ENCODE measurements around the gene IL19. TPM values are rescaled to one million over a fixed set of nuclear protein-coding genes. Genes with fewer than 3 reads are reported as not detected.
A peak's percentile ranks its signal among the peaks of the same experiment; 100 is the strongest.
"Not testable (repeated sequence)": the region's sequence is repeated elsewhere in the genome, so short reads cannot be mapped to it uniquely, and the experiment has no call there.

IL19 gene
- total RNA-seq, 2 experiments from 2014 or later = not detected

- no peaks in the 10 kb centered on the region for H3K9me3 Mint-ChIP-seq (ENCODE audit: low read depth)
- ChIA-PET POLR2A (no interaction called here), CTCF (interaction anchor here (0.7 to 4.1 kb wide), 9 partner anchors 11 to 172 kb away, joined by 3 to 21 read pairs (median 4); partner anchors contain the start of genes IL10 and IL19)
- no peak overlapping the region for H3K27ac Mint-ChIP-seq
- no peaks in the 10 kb centered on the region for H3K36me3 Mint-ChIP-seq (ENCODE audit: low read depth)
- intact Hi-C loops (cut with DNase I, micrococcal nuclease) = no loop called here
- H3K4me3 Mint-ChIP-seq = no peak overlapping the region
- no peak for DNase-seq
- no peak for ATAC-seq
- H3K27me3 Mint-ChIP-seq = peaks cover 3% of the 10 kb centered on the region
- peaks cover 19% of the 10 kb centered on the region for H3K4me1 Mint-ChIP-seq
Observed at GRCh38 chr1:206760590-206760989, 10.0 kb upstream of the IL19 start.

GRCh38 chr1:206761159-206761768 is 9.3 kb upstream of the IL19 start:
- POLR2A ChIA-PET = no interaction called here
- no peak overlapping the region for H3K27ac Mint-ChIP-seq
- H3K27me3 Mint-ChIP-seq = peaks cover 3% of the 10 kb centered on the region
- no peak for DNase-seq
- H3K36me3 Mint-ChIP-seq (ENCODE audit: low read depth) = no peaks in the 10 kb centered on the region
- no peak overlapping the region for H3K4me3 Mint-ChIP-seq
- peaks cover 21% of the 10 kb centered on the region for H3K4me1 Mint-ChIP-seq
- no peaks in the 10 kb centered on the region for H3K9me3 Mint-ChIP-seq (ENCODE audit: low read depth)
- ATAC-seq = no peak
- intact Hi-C loops (cut with DNase I, micrococcal nuclease) = no loop called here
- CTCF ChIA-PET = interaction anchor here (0.7 to 4.1 kb wide), 15 partner anchors 10 to 172 kb away, joined by 3 to 21 read pairs (median 3); partner anchors contain the start of genes IL10 and IL19

GRCh38 chr1:206762741-206763364 is 7.7 kb upstream of the IL19 start:
- intact Hi-C loops (cut with DNase I, micrococcal nuclease); POLR2A ChIA-PET; H3K27me3 Mint-ChIP-seq; H3K9me3 Mint-ChIP-seq (ENCODE audit: low read depth); H3K36me3 Mint-ChIP-seq (ENCODE audit: low read depth); DNase-seq; ATAC-seq; H3K4me3 Mint-ChIP-seq; H3K27ac Mint-ChIP-seq: not testable (repeated sequence)
- peaks cover 30% of the 10 kb centered on the region for H3K4me1 Mint-ChIP-seq
- CTCF ChIA-PET = interaction anchor here (0.7 to 4.1 kb wide), 6 partner anchors 8 to 49 kb away, joined by 3 to 21 read pairs (median 4); partner anchors contain the start of genes IL10 and IL19

GRCh38 chr1:206765771-206766170 is 4.8 kb upstream of the IL19 start:
- H3K4me3 Mint-ChIP-seq; H3K36me3 Mint-ChIP-seq (ENCODE audit: low read depth); POLR2A ChIA-PET; ATAC-seq; H3K27me3 Mint-ChIP-seq; H3K9me3 Mint-ChIP-seq (ENCODE audit: low read depth): not testable (repeated sequence)
- H3K27ac Mint-ChIP-seq = peak overlapping the region; percentile 4
- peak; percentile 37 for DNase-seq
- peaks cover 57% of the 10 kb centered on the region for H3K4me1 Mint-ChIP-seq
- CTCF ChIA-PET = interaction anchor here (0.6 to 6.8 kb wide), 25 partner anchors 8 to 147 kb away, joined by 3 to 37 read pairs (median 4); no protein-coding TSS in a partner anchor
- intact Hi-C loops (cut with DNase I, micrococcal nuclease) = loop anchor here (1.0 to 5.0 kb wide), 4 partner anchors 27 to 78 kb away; no protein-coding TSS in a partner anchor

GRCh38 chr1:206766251-206766856 is 4.2 kb upstream of the IL19 start:
- H3K4me3 Mint-ChIP-seq = peak overlapping the region; percentile 29
- H3K4me1 Mint-ChIP-seq = peaks cover 63% of the 10 kb centered on the region
- no peaks in the 10 kb centered on the region for H3K9me3 Mint-ChIP-seq (ENCODE audit: low read depth)
- H3K27ac Mint-ChIP-seq = peak overlapping the region; percentile 44
- DNase-seq (peak; percentile 82), ATAC-seq (peak; percentile 64)
- ChIA-PET POLR2A (interaction anchor here (0.7 kb wide), 1 partner anchor 43 kb away, joined by 4 read pairs; no protein-coding TSS in a partner anchor), CTCF (interaction anchor here (0.6 to 6.8 kb wide), 20 partner anchors 9 to 146 kb away, joined by 3 to 37 read pairs (median 4); partner anchors contain the start of gene IL20)
- H3K36me3 Mint-ChIP-seq (ENCODE audit: low read depth) = no peaks in the 10 kb centered on the region
- peaks cover 10% of the 10 kb centered on the region for H3K27me3 Mint-ChIP-seq
- intact Hi-C loops (cut with DNase I, micrococcal nuclease) = loop anchor here (1.0 to 5.0 kb wide), 4 partner anchors 28 to 79 kb away; no protein-coding TSS in a partner anchor

GRCh38 chr1:206768472-206769303 is 1.9 kb upstream of the IL19 start:
- H3K4me1 Mint-ChIP-seq = peaks cover 75% of the 10 kb centered on the region
- no peaks in the 10 kb centered on the region for H3K9me3 Mint-ChIP-seq (ENCODE audit: low read depth)
- ATAC-seq (peak; percentile 7), DNase-seq (no peak)
- H3K4me3 Mint-ChIP-seq = no peak overlapping the region
- ChIA-PET POLR2A (interaction anchor here (0.7 to 1.6 kb wide), 9 partner anchors 10 to 137 kb away, joined by 3 to 7 read pairs (median 4); no protein-coding TSS in a partner anchor), CTCF (interaction anchor here (0.6 to 6.8 kb wide), 27 partner anchors 11 to 662 kb away, joined by 3 to 37 read pairs (median 5); no protein-coding TSS in a partner anchor)
- H3K36me3 Mint-ChIP-seq (ENCODE audit: low read depth) = no peaks in the 10 kb centered on the region
- H3K27me3 Mint-ChIP-seq = peaks cover 22% of the 10 kb centered on the region
- intact Hi-C loops (cut with DNase I, micrococcal nuclease) = loop anchor here (1.0 to 5.0 kb wide), 5 partner anchors 11 to 81 kb away; no protein-coding TSS in a partner anchor
- H3K27ac Mint-ChIP-seq = peak overlapping the region; percentile 14

- H3K9me3 Mint-ChIP-seq (ENCODE audit: low read depth) = no peaks in the 10 kb centered on the region
- CTCF ChIA-PET = interaction anchor here (0.6 to 6.8 kb wide), 19 partner anchors 12 to 1284 kb away, joined by 3 to 37 read pairs (median 4); no protein-coding TSS in a partner anchor
- POLR2A ChIA-PET = interaction anchor here (0.7 to 1.6 kb wide), 8 partner anchors 11 to 55 kb away, joined by 3 to 7 read pairs (median 4); no protein-coding TSS in a partner anchor
- ATAC-seq (peak; percentile 84), DNase-seq (peak; percentile 85)
- peaks cover 76% of the 10 kb centered on the region for H3K4me1 Mint-ChIP-seq
- no peaks in the 10 kb centered on the region for H3K36me3 Mint-ChIP-seq (ENCODE audit: low read depth)
- intact Hi-C loops (cut with DNase I, micrococcal nuclease) = loop anchor here (1.0 to 5.0 kb wide), 5 partner anchors 12 to 82 kb away; no protein-coding TSS in a partner anchor
- peaks cover 19% of the 10 kb centered on the region for H3K27me3 Mint-ChIP-seq
- H3K27ac Mint-ChIP-seq = peak overlapping the region; percentile 32
- H3K4me3 Mint-ChIP-seq = no peak overlapping the region
Observed at GRCh38 chr1:206769304-206769731, 1.3 kb upstream of the IL19 start.

- ChIA-PET CTCF (interaction anchor here (0.7 to 3.4 kb wide), 8 partner anchors 9 to 67 kb away, joined by 3 to 11 read pairs (median 4); no protein-coding TSS in a partner anchor), POLR2A (no interaction called here)
- no peaks in the 10 kb centered on the region for H3K9me3 Mint-ChIP-seq (ENCODE audit: low read depth)
- peaks cover 19% of the 10 kb centered on the region for H3K27me3 Mint-ChIP-seq
- peaks cover 64% of the 10 kb centered on the region for H3K4me1 Mint-ChIP-seq
- no peak overlapping the region for H3K4me3 Mint-ChIP-seq
- no peak for DNase-seq
- no peaks in the 10 kb centered on the region for H3K36me3 Mint-ChIP-seq (ENCODE audit: low read depth)
- no peak overlapping the region for H3K27ac Mint-ChIP-seq
- intact Hi-C loops (cut with DNase I, micrococcal nuclease) = no loop called here
- ATAC-seq = no peak
Observed at GRCh38 chr1:206771338-206771692, 742 bp downstream of the IL19 start.

GRCh38 chr1:206772243-206772937 is 1.8 kb downstream of the IL19 start, which contains the start of gene IL10:
IL10 (minus strand) TSS chr1:206772494; CDS start chr1:206772435, 59 bp downstream.
- ATAC-seq (no peak), DNase-seq (no peak)
- Mint-ChIP-seq H3K27ac (no peak within 1 kb of the TSS), H3K4me3 (no peak within 1 kb of the TSS), H3K36me3 (ENCODE audit: low read depth) (no peaks in the 10 kb centered on the region), H3K9me3 (ENCODE audit: low read depth) (no peaks in the 10 kb centered on the region), H3K4me1 (peaks cover 53% of the 10 kb centered on the region), H3K27me3 (peaks cover 19% of the 10 kb centered on the region)
- intact Hi-C loops (cut with DNase I, micrococcal nuclease) = no loop called here
- POLR2A ChIA-PET = interaction anchor here (0.7 kb wide), 1 partner anchor 14 kb away, joined by 3 read pairs; no protein-coding TSS in a partner anchor
- CTCF ChIA-PET = interaction anchor here (0.7 to 3.4 kb wide), 12 partner anchors 10 to 688 kb away, joined by 3 to 11 read pairs (median 3); partner anchors contain the start of gene IL20

GRCh38 chr1:206774093-206774492 is 3.5 kb downstream of the IL19 start:
- no peak for ATAC-seq
- POLR2A ChIA-PET = no interaction called here
- intact Hi-C loops (cut with DNase I, micrococcal nuclease) = no loop called here

More at GRCh38 chr1:206774093-206774492, 3.5 kb downstream of the IL19 start:
- H3K9me3 Mint-ChIP-seq (ENCODE audit: low read depth) = no peaks in the 10 kb centered on the region
- peaks cover 40% of the 10 kb centered on the region for H3K4me1 Mint-ChIP-seq
- H3K27ac Mint-ChIP-seq = no peak overlapping the region
- DNase-seq = no peak
- H3K36me3 Mint-ChIP-seq (ENCODE audit: low read depth) = no peaks in the 10 kb centered on the region
- peaks cover 19% of the 10 kb centered on the region for H3K27me3 Mint-ChIP-seq
- H3K4me3 Mint-ChIP-seq = no peak overlapping the region
- CTCF ChIA-PET = interaction anchor here (0.7 to 1.9 kb wide), 5 partner anchors 15 to 164 kb away, joined by 3 to 5 read pairs (median 3); no protein-coding TSS in a partner anchor

Measured in activated CD4-positive, alpha-beta T cell treated with anti-CD3 and anti-CD28 coated beads for 36 hours (primary cell).